ENCODE data around the gene SEMA5A. TPM values are rescaled to one million over a fixed set of nuclear protein-coding genes. Genes with fewer than 3 reads are reported as not detected.

The SEMA5A gene
- total RNA-seq, 2 experiments from 2014 or later, result not detected

GRCh38 chr5:9230355-9230754 is 315.5 kb downstream of the SEMA5A start:
- H3K9me3 Mint-ChIP-seq, result peaks cover 5% of the 10 kb centered on the region
- no peak overlapping the region for H3K27ac Mint-ChIP-seq
- TF ChIP-seq CTCF (IDR thresholded peaks at IDR 0.05), result no peak
- DNase-seq (no peak), ATAC-seq (no peak)
- H3K36me3 Mint-ChIP-seq (ENCODE audit: low read depth), result no peaks in the 10 kb centered on the region
- no peaks in the 10 kb centered on the region for H3K4me1 Mint-ChIP-seq (ENCODE audit: low read depth)
- intact Hi-C loops (cut with micrococcal nuclease), result no loop called here
- no peak overlapping the region for H3K4me3 Mint-ChIP-seq
- H3K27me3 Mint-ChIP-seq, result no peaks in the 10 kb centered on the region
- ChIA-PET POLR2A (no interaction called here), CTCF (no interaction called here)

- H3K4me3 Mint-ChIP-seq, result no peak overlapping the region
- no peak for DNase-seq
- ChIA-PET POLR2A (no interaction called here), CTCF (no interaction called here)
- peaks cover 7% of the 10 kb centered on the region for H3K9me3 Mint-ChIP-seq
- H3K27me3 Mint-ChIP-seq, result no peaks in the 10 kb centered on the region
- no peaks in the 10 kb centered on the region for H3K4me1 Mint-ChIP-seq (ENCODE audit: low read depth)
- no peaks in the 10 kb centered on the region for H3K36me3 Mint-ChIP-seq (ENCODE audit: low read depth)
- intact Hi-C loops (cut with micrococcal nuclease), result no loop called here
- TF ChIP-seq CTCF (IDR thresholded peaks at IDR 0.05), result no peak
- ATAC-seq, result no peak
- no peak overlapping the region for H3K27ac Mint-ChIP-seq
Observed at GRCh38 chr5:9226016-9226536, 319.8 kb downstream of the SEMA5A start.

- peaks cover 4% of the 10 kb centered on the region for H3K9me3 Mint-ChIP-seq
- no peak overlapping the region for H3K27ac Mint-ChIP-seq
- ChIA-PET CTCF (no interaction called here), POLR2A (no interaction called here)
- H3K4me1 Mint-ChIP-seq (ENCODE audit: low read depth), result no peaks in the 10 kb centered on the region
- DNase-seq, result no peak
- no peak for ATAC-seq
- no peaks in the 10 kb centered on the region for H3K27me3 Mint-ChIP-seq
- TF ChIP-seq CTCF (IDR thresholded peaks at IDR 0.05), result no peak
- H3K4me3 Mint-ChIP-seq, result no peak overlapping the region
- H3K36me3 Mint-ChIP-seq (ENCODE audit: low read depth), result no peaks in the 10 kb centered on the region
- intact Hi-C loops (cut with micrococcal nuclease), result no loop called here
Observed at GRCh38 chr5:9222054-9222976, 323.6 kb downstream of the SEMA5A start.

- CTCF ChIA-PET, result no interaction called here
- H3K27me3 Mint-ChIP-seq, result no peaks in the 10 kb centered on the region
- intact Hi-C loops (cut with micrococcal nuclease), result no loop called here
- POLR2A ChIA-PET, result interaction anchor here (0.5 kb wide), 1 partner anchor 1607 kb away, joined by 3 read pairs; no protein-coding TSS in a partner anchor
- DNase-seq (no peak), ATAC-seq (no peak)
- H3K4me1 Mint-ChIP-seq (ENCODE audit: low read depth), result no peaks in the 10 kb centered on the region
- H3K36me3 Mint-ChIP-seq (ENCODE audit: low read depth), result no peaks in the 10 kb centered on the region
- TF ChIP-seq CTCF (IDR thresholded peaks at IDR 0.05), result no peak
- H3K9me3 Mint-ChIP-seq, result no peaks in the 10 kb centered on the region
- H3K4me3 Mint-ChIP-seq, result no peak overlapping the region
- H3K27ac Mint-ChIP-seq, result no peak overlapping the region
Observed at GRCh38 chr5:9218358-9218757, 327.5 kb downstream of the SEMA5A start.

- Mint-ChIP-seq H3K27me3 (no peaks in the 10 kb centered on the region), H3K4me1 (ENCODE audit: low read depth) (no peaks in the 10 kb centered on the region), H3K27ac (no peak overlapping the region), H3K36me3 (ENCODE audit: low read depth) (no peaks in the 10 kb centered on the region), H3K9me3 (no peaks in the 10 kb centered on the region), H3K4me3 (no peak overlapping the region)
- DNase-seq, result no peak
- intact Hi-C loops (cut with micrococcal nuclease), result no loop called here
- CTCF ChIA-PET, result no interaction called here
- TF ChIP-seq CTCF (IDR thresholded peaks at IDR 0.05), result no peak
- no peak for ATAC-seq
- POLR2A ChIA-PET, result no interaction called here
Observed at GRCh38 chr5:9212605-9213004, 333.3 kb downstream of the SEMA5A start.
